Right lobe of liver (tissue), 4 donors: ENCODE measurements around the gene APP.

Source experiments
- POLR2A ChIP-seq: fragments of 450-650 bp; IDR thresholded peaks from one replicate; pipeline ENCODE4 v1.6.1; 2017; ENCODE audit warnings: antibody characterized with exemption, mild to moderate bottlenecking
- TF ChIP-seq, protein P1 (sequence below), 4 donors: fragments of 200-600 bp in 3 of 4; fragments of 450-650 bp in 1 of 4; IDR thresholded peaks; one replicate each; pipeline versions ENCODE4 v1.5.1 to v1.8.0; 2016 to 2022; ENCODE audit warnings: antibody characterized with exemption in 4 of 4, mild to moderate bottlenecking in 2 of 4
- donor health status: DM: no; HTN: no; CAD: no.
- donor health status: DM: no; HTN: no; CAD: no.
- donor health status: DM: no; HTN: yes; CAD: no.

GRCh38 chr21:26028183-26028582, 142.4 kb downstream of the APP start:
- TF ChIP-seq, protein P1, sequence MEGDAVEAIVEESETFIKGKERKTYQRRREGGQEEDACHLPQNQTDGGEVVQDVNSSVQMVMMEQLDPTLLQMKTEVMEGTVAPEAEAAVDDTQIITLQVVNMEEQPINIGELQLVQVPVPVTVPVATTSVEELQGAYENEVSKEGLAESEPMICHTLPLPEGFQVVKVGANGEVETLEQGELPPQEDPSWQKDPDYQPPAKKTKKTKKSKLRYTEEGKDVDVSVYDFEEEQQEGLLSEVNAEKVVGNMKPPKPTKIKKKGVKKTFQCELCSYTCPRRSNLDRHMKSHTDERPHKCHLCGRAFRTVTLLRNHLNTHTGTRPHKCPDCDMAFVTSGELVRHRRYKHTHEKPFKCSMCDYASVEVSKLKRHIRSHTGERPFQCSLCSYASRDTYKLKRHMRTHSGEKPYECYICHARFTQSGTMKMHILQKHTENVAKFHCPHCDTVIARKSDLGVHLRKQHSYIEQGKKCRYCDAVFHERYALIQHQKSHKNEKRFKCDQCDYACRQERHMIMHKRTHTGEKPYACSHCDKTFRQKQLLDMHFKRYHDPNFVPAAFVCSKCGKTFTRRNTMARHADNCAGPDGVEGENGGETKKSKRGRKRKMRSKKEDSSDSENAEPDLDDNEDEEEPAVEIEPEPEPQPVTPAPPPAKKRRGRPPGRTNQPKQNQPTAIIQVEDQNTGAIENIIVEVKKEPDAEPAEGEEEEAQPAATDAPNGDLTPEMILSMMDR (IDR thresholded peaks at IDR 0.05), result no peak
- TF ChIP-seq POLR2A, result no peak
